GM23248 (cell line): ENCODE measurements around the gene PKD2.

Experiments
- EZH2 ChIP-seq: fragments of 200-600 bp; sonication (generic); IDR thresholded peaks from 2 replicates; pipeline ENCODE4 v1.6.1; 2018; ENCODE audit warnings: antibody characterized with exemption, mild to moderate bottlenecking; ENCODE audit not compliant: insufficient read depth, poor library complexity, severe bottlenecking
- EZH2phosphoT487 ChIP-seq: fragments of 200-600 bp; sonication (generic); IDR thresholded peaks from 2 replicates; pipeline ENCODE4 v1.6.1; 2018; ENCODE audit warnings: antibody characterized with exemption, moderate library complexity, mild to moderate bottlenecking, low read depth; ENCODE audit not compliant: insufficient read depth

GRCh38 chr4:87982446-87983010, 24.9 kb upstream of the PKD2 start:
- TF ChIP-seq EZH2 (no peak), EZH2phosphoT487 (no peak)
